Astrocyte of the cerebellum (primary cell): ENCODE measurements around the gene SECISBP2.
"Not testable (repeated sequence)": the region's sequence is repeated elsewhere in the genome, so short reads cannot be mapped to it uniquely, and the experiment has no call there.

ENCODE experiments used
- DNase-seq: peaks from one replicate; pipeline ENCODE4 v3.0.0-alpha.2; 2011; ENCODE audit warnings: low read depth
- H3K4me3 ChIP-seq: 2 replicates; pipeline ENCODE4 v1.5.1; 2011; ENCODE audit warnings: mild to moderate bottlenecking, low read depth, low read length, moderate library complexity
- CTCF ChIP-seq: IDR thresholded peaks from 2 replicates; pipeline ENCODE4 v1.5.1; 2012; ENCODE audit warnings: low read length, low read depth, moderate library complexity, mild to moderate bottlenecking; ENCODE audit errors: missing control alignments
- in situ Hi-C: cut with HindIII; loops from 2 replicates; pipeline ENCODE4 v1.10.0; 2017; ENCODE audit warnings: low sequenced_read_pairs

The SECISBP2 gene

GRCh38 chr9:89295400-89295799, 22.9 kb upstream of the SECISBP2 start:
- in situ Hi-C loops = no loop called here
- DNase-seq = no peak
- no peak overlapping the region for H3K4me3 ChIP-seq
- no peak for TF ChIP-seq CTCF

- H3K4me3 ChIP-seq, in situ Hi-C loops, DNase-seq: not testable (repeated sequence)
These were observed 16.3 kb upstream of the SECISBP2 start for GRCh38 chr9:89301996-89302395.

GRCh38 chr9:89304020-89304833, 14.1 kb upstream of the SECISBP2 start:
- H3K4me3 ChIP-seq = no peak overlapping the region
- no peak for TF ChIP-seq CTCF
- in situ Hi-C loops = no loop called here
- DNase-seq = no peak

GRCh38 chr9:89304834-89305188, 13.5 kb upstream of the SECISBP2 start:
- no peak for DNase-seq
- no peak overlapping the region for H3K4me3 ChIP-seq
- TF ChIP-seq CTCF = no peak
- in situ Hi-C loops = no loop called here

GRCh38 chr9:89305868-89306267, 12.4 kb upstream of the SECISBP2 start:
- DNase-seq = no peak
- no peak overlapping the region for H3K4me3 ChIP-seq
- in situ Hi-C loops = no loop called here
- TF ChIP-seq CTCF = no peak

GRCh38 chr9:89309166-89309565, 9.1 kb upstream of the SECISBP2 start:
- DNase-seq = no peak

More at GRCh38 chr9:89309166-89309565, 9.1 kb upstream of the SECISBP2 start:
- TF ChIP-seq CTCF = no peak
- no peak overlapping the region for H3K4me3 ChIP-seq
- in situ Hi-C loops = no loop called here
